ENCODE results near the gene KANSL1. TPM values are rescaled to one million over a fixed set of nuclear protein-coding genes. Genes with fewer than 3 reads are reported as not detected.

Gene KANSL1
- total RNA-seq, 4 donors from 2014 or later = 91.3 to 120 (median 105) TPM

GRCh38 chr17:46195217-46195855, 2.1 kb upstream of the KANSL1 start:
- DNase-seq (ENCODE audit: low spot score in 2 of 2) = no peak
- H3K4me1 ChIP-seq = peaks cover 0 to 41% (median 24%) of the 10 kb centered on the region in 4 donors
- no peaks in the 10 kb centered on the region for H3K36me3 ChIP-seq
- WGBS, 2 donors = 72 to 73% methylated on average over 5 of the region's 5 CpGs
- no peak for TF ChIP-seq EP300 (IDR thresholded peaks at IDR 0.05)
- no peak for TF ChIP-seq CTCF (IDR thresholded peaks at IDR 0.05)
- H3K27me3 ChIP-seq = no peaks in the 10 kb centered on the region
- H3K4me3 ChIP-seq = no peak overlapping the region
- H3K27ac ChIP-seq = peak overlapping the region in 1 of 4 donors; percentile 100
- H3K9me3 ChIP-seq = no peaks in the 10 kb centered on the region

GRCh38 chr17:46194393-46195216, 1.4 kb upstream of the KANSL1 start:
- 47 to 50% methylated on average over 9 of the region's 9 CpGs for WGBS, 2 donors
- Histone ChIP-seq H3K4me3 (peak overlapping the region; percentile 80 to 100 (median 98)), H3K27ac (peak overlapping the region; percentile 97 to 100 (median 100)), H3K36me3 (no peaks in the 10 kb centered on the region), H3K9me3 (no peaks in the 10 kb centered on the region), H3K27me3 (no peaks in the 10 kb centered on the region), H3K4me1 (peaks cover 0 to 47% (median 27%) of the 10 kb centered on the region in 4 donors)
- peak in 1 of 2 donors; percentile 26 for DNase-seq (ENCODE audit: low spot score in 2 of 2)
- peak in 4 of 5 experiments; percentile 26 to 48 (median 34) for TF ChIP-seq CTCF (IDR thresholded peaks at IDR 0.05)
- TF ChIP-seq EP300 (IDR thresholded peaks at IDR 0.05) = no peak

GRCh38 chr17:46193626-46194392, 580 bp upstream of the KANSL1 start:
- H3K9me3 ChIP-seq = no peaks in the 10 kb centered on the region
- peak overlapping the region; percentile 97 to 100 (median 100) for H3K27ac ChIP-seq
- DNase-seq (ENCODE audit: low spot score in 2 of 2) = peak; percentile 91 to 92
- TF ChIP-seq EP300 (IDR thresholded peaks at IDR 0.05) (peak; percentile 78 to 91), CTCF (IDR thresholded peaks at IDR 0.05) (peak in 2 of 5 experiments; percentile 89 to 92), POLR2A (IDR thresholded peaks at IDR 0.05) (peak; percentile 55 to 79)
- peak overlapping the region; percentile 80 to 100 (median 98) for H3K4me3 ChIP-seq
- H3K36me3 ChIP-seq = no peaks in the 10 kb centered on the region
- no peaks in the 10 kb centered on the region for H3K27me3 ChIP-seq
- WGBS, 2 donors = 0 to 1% methylated on average over 24 to 40 of the region's 60 CpGs
- H3K4me1 ChIP-seq = peaks cover 0 to 47% (median 28%) of the 10 kb centered on the region in 4 donors

GRCh38 chr17:46192439-46193150, 634 bp downstream of the KANSL1 start:
- peak overlapping the region; percentile 100 for H3K27ac ChIP-seq
- no peaks in the 10 kb centered on the region for H3K9me3 ChIP-seq
- H3K27me3 ChIP-seq = no peaks in the 10 kb centered on the region
- H3K4me1 ChIP-seq = peaks cover 0 to 55% (median 37%) of the 10 kb centered on the region in 4 donors
- DNase-seq (ENCODE audit: low spot score in 2 of 2) = peak; percentile 26 to 44
- TF ChIP-seq CTCF (IDR thresholded peaks at IDR 0.05) = no peak
- TF ChIP-seq EP300 (IDR thresholded peaks at IDR 0.05) = peak in 1 of 2 donors; percentile 75
- TF ChIP-seq POLR2A (IDR thresholded peaks at IDR 0.05) = peak in 1 of 2 donors; percentile 26
- H3K36me3 ChIP-seq = no peaks in the 10 kb centered on the region
- peak overlapping the region; percentile 63 to 100 (median 98) for H3K4me3 ChIP-seq
- 0 to 1% methylated on average over 23 to 40 of the region's 60 CpGs for WGBS, 2 donors
